B cell (primary cell): ENCODE results near the gene COL9A3.

Source experiments
- CTCF ChIP-seq: fragments of 200-600 bp; IDR thresholded peaks from one replicate; pipeline ENCODE4 v1.8.0; 2022; ENCODE audit warnings: antibody characterized with exemption, mild to moderate bottlenecking
- EZH2 ChIP-seq: IDR thresholded peaks from 2 replicates; pipeline ENCODE4 v1.6.1; 2012; ENCODE audit warnings: borderline replicate concordance, low read depth, mild to moderate bottlenecking, moderate library complexity, low read length; ENCODE audit not compliant: insufficient read depth, poor library complexity, severe bottlenecking

GRCh38 chr20:62859721-62860120 lies 42.9 kb downstream of the COL9A3 start:
- TF ChIP-seq CTCF (no peak), EZH2 (no peak)
